MM.1S (cell line): Measurements from ENCODE around the gene KRT6C.

ENCODE experiments used
- DNase-seq: peaks from one replicate; pipeline ENCODE4 v3.0.0-alpha.2; 2015
- H2AFZ ChIP-seq: fragments of 300-600 bp; sonication (generic); 2 replicates; pipeline ENCODE4 v1.6.0; 2016; ENCODE audit warnings: antibody characterized with exemption, low read length
- H3F3A ChIP-seq: fragments of 300-600 bp; sonication (generic); 2 replicates; pipeline ENCODE4 v1.6.1; 2016; ENCODE audit warnings: mild to moderate bottlenecking, antibody characterized with exemption, low read length, moderate library complexity, mixed read lengths; ENCODE audit not compliant: insufficient read depth
- H3K27ac ChIP-seq: fragments of 300-600 bp; sonication (generic); 2 replicates; pipeline ENCODE4 v1.5.1; 2016; ENCODE audit warnings: mild to moderate bottlenecking, low read length
- H3K27me3 ChIP-seq: fragments of 300-600 bp; sonication (generic); replicated peaks from 2 replicates; pipeline ENCODE4 v1.6.0; 2016; ENCODE audit warnings: low read length; ENCODE audit not compliant: insufficient read depth
- H3K36me3 ChIP-seq: fragments of 300-600 bp; sonication (generic); replicated peaks from 2 replicates; pipeline ENCODE4 v1.6.1; 2016; ENCODE audit warnings: mild to moderate bottlenecking, low read length, mixed read lengths; ENCODE audit not compliant: insufficient read depth
- H3K4me1 ChIP-seq: fragments of 300-600 bp; sonication (generic); 2 replicates; pipeline ENCODE4 v1.6.1; 2016; ENCODE audit warnings: low read length, mixed read lengths
- H3K4me2 ChIP-seq: fragments of 300-600 bp; sonication (generic); 2 replicates; pipeline ENCODE4 v1.6.0; 2016; ENCODE audit warnings: low read depth, low read length
- H3K4me3 ChIP-seq: fragments of 300-600 bp; sonication (generic); 2 replicates; pipeline ENCODE4 v1.5.1; 2016; ENCODE audit warnings: low read length, mixed read lengths
- H3K79me2 ChIP-seq: fragments of 300-600 bp; sonication (generic); 2 replicates; pipeline ENCODE4 v1.6.1; 2016; ENCODE audit warnings: mixed run types, low read length, mixed read lengths
- H3K9ac ChIP-seq: fragments of 300-600 bp; sonication (generic); 2 replicates; pipeline ENCODE4 v1.6.1; 2016; ENCODE audit warnings: low read length, mixed read lengths
- H3K9me2 ChIP-seq: fragments of 300-600 bp; sonication (generic); replicated peaks from 2 replicates; pipeline ENCODE4 v1.6.1; 2016; ENCODE audit warnings: mild to moderate bottlenecking, low read length, mixed read lengths; ENCODE audit not compliant: insufficient read depth
- H3K9me3 ChIP-seq: fragments of 300-600 bp; sonication (generic); replicated peaks from 2 replicates; pipeline ENCODE4 v1.6.1; 2016; ENCODE audit warnings: mild to moderate bottlenecking, low read length, mixed read lengths; ENCODE audit not compliant: insufficient read depth
- H4K20me1 ChIP-seq: fragments of 300-600 bp; sonication (generic); 2 replicates; pipeline ENCODE4 v1.6.1; 2016; ENCODE audit warnings: mild to moderate bottlenecking, low read length, moderate library complexity, mixed read lengths; ENCODE audit not compliant: insufficient read depth
- CTCF ChIP-seq: fragments of 300-600 bp; sonication (generic); IDR thresholded peaks from 2 replicates; pipeline ENCODE4 v1.5.1; 2016; ENCODE audit warnings: antibody characterized with exemption, low read length, mixed read lengths
- EZH2 ChIP-seq: fragments of 300-600 bp; sonication (generic); optimal IDR thresholded peaks from 2 replicates; pipeline ENCODE3; 2017; ENCODE audit warnings: low read depth, mild to moderate bottlenecking, antibody characterized with exemption, low read length, mixed read lengths
- EZH2phosphoT487 ChIP-seq: fragments of 300-600 bp; sonication (generic); IDR thresholded peaks from 2 replicates; pipeline ENCODE4 v1.6.1; 2018; ENCODE audit warnings: antibody characterized with exemption, low read length

The KRT6C gene

GRCh38 chr12:52521175-52521567, 47.6 kb upstream of the KRT6C start:
- H3K9ac ChIP-seq = no peak overlapping the region
- H3K36me3 ChIP-seq = no peaks in the 10 kb centered on the region
- H4K20me1 ChIP-seq = no peaks in the 10 kb centered on the region
- peaks cover 85% of the 10 kb centered on the region for H3K27me3 ChIP-seq
- no peak overlapping the region for H2AFZ ChIP-seq
- no peaks in the 10 kb centered on the region for H3K9me3 ChIP-seq
- H3K4me3 ChIP-seq = no peak overlapping the region
- TF ChIP-seq EZH2phosphoT487 (no peak), EZH2 (no peak), CTCF (no peak)
- no peaks in the 10 kb centered on the region for H3F3A ChIP-seq
- H3K4me1 ChIP-seq = no peaks in the 10 kb centered on the region
- no peaks in the 10 kb centered on the region for H3K79me2 ChIP-seq
- no peaks in the 10 kb centered on the region for H3K9me2 ChIP-seq
- DNase-seq = no peak
- no peak overlapping the region for H3K4me2 ChIP-seq
- H3K27ac ChIP-seq = no peak overlapping the region

- Histone ChIP-seq H3K4me1 (no peaks in the 10 kb centered on the region), H3K9ac (no peak within 1 kb of the TSS), H3K27ac (no peak within 1 kb of the TSS), H3K36me3 (no peaks in the 10 kb centered on the region), H3K9me2 (no peaks in the 10 kb centered on the region), H3K27me3 (peaks cover 82% of the 10 kb centered on the region), H3K4me2 (no peak within 1 kb of the TSS), H4K20me1 (no peaks in the 10 kb centered on the region), H2AFZ (no peak within 1 kb of the TSS), H3K4me3 (no peak within 1 kb of the TSS), H3K79me2 (no peaks in the 10 kb centered on the region), H3F3A (no peaks in the 10 kb centered on the region), H3K9me3 (no peaks in the 10 kb centered on the region)
- no peak for DNase-seq
- TF ChIP-seq EZH2phosphoT487 (no peak), CTCF (no peak), EZH2 (no peak)
These were observed 46.4 kb upstream of the KRT6C start, which contains the start of gene KRT5 for GRCh38 chr12:52519826-52520662. Gene KRT5 (minus strand): TSS chr12:52520394. CDS start chr12:52520296, 98 bp downstream.

GRCh38 chr12:52519387-52519703, 45.7 kb upstream of the KRT6C start:
- Histone ChIP-seq H3K36me3 (no peaks in the 10 kb centered on the region), H3K9me2 (no peaks in the 10 kb centered on the region), H3K9ac (no peak overlapping the region), H3K4me1 (no peaks in the 10 kb centered on the region), H3K4me2 (no peak overlapping the region), H3K27me3 (peaks cover 75% of the 10 kb centered on the region), H3K9me3 (no peaks in the 10 kb centered on the region), H2AFZ (no peak overlapping the region), H4K20me1 (no peaks in the 10 kb centered on the region), H3K4me3 (no peak overlapping the region), H3K27ac (no peak overlapping the region), H3F3A (no peaks in the 10 kb centered on the region), H3K79me2 (no peaks in the 10 kb centered on the region)
- no peak for DNase-seq
- TF ChIP-seq EZH2 (no peak), EZH2phosphoT487 (no peak), CTCF (no peak)
